Small intestine (tissue), 7 donors: ENCODE data around the gene GDPD5. TPM values are rescaled to one million over a fixed set of nuclear protein-coding genes. Genes with fewer than 3 reads are reported as not detected.

Experiments used
- DNase-seq, 2 donors: peaks; one replicate each; pipeline versions ENCODE4 v3.0.0 to v3.0.0-alpha.2; 2013
- FAIRE-seq: peaks from 2 replicates; lab custom pipeline; 2012; peaks lifted over from hg19 to GRCh38; lab: Jason Lieb, UNC
- H3K27ac ChIP-seq, 3 donors: one replicate each; pipeline ENCODE4 v1.5.1; 2013; ENCODE audit warnings: low read length in 2 of 3, mild to moderate bottlenecking in 2 of 3, control low read depth in 1 of 3, inconsistent platforms in 1 of 3, low read depth in 1 of 3, moderate library complexity in 1 of 3
- H3K27me3 ChIP-seq, 3 donors: one replicate each; pipeline ENCODE4 v1.6.1; 2013; ENCODE audit warnings: low read length in 3 of 3, inconsistent platforms in 1 of 3; ENCODE audit not compliant: control insufficient read depth in 3 of 3, insufficient read depth in 3 of 3
- H3K36me3 ChIP-seq, 3 donors: one replicate each; pipeline ENCODE4 v1.6.1; 2013; ENCODE audit warnings: low read length in 3 of 3, inconsistent platforms in 1 of 3, low read depth in 1 of 3, mild to moderate bottlenecking in 1 of 3, moderate library complexity in 1 of 3; ENCODE audit not compliant: control insufficient read depth in 3 of 3, insufficient read depth in 2 of 3
- H3K4me1 ChIP-seq, 3 donors: one replicate each; pipeline ENCODE4 v1.6.1; 2013; ENCODE audit warnings: low read length in 2 of 3, inconsistent platforms in 1 of 3, low read depth in 1 of 3, mild to moderate bottlenecking in 1 of 3, moderate library complexity in 1 of 3; ENCODE audit not compliant: control insufficient read depth in 3 of 3, insufficient read depth in 2 of 3
- H3K4me3 ChIP-seq, 3 donors: one replicate each; pipeline ENCODE4 v1.5.1; 2013; ENCODE audit warnings: low read length in 3 of 3, control low read depth in 1 of 3, inconsistent platforms in 1 of 3, low read depth in 1 of 3, mild to moderate bottlenecking in 1 of 3, moderate library complexity in 1 of 3
- H3K9me3 ChIP-seq, 2 donors: one replicate each; pipeline ENCODE4 v1.6.1; 2013; ENCODE audit warnings: low read depth in 1 of 2, low read length in 1 of 2; ENCODE audit not compliant: control insufficient read depth in 2 of 2, insufficient read depth in 1 of 2
- WGBS, 3 donors: extraction: QIAGEN DNeasy Blood & Tissue Kit; methylation state at CpG; one replicate each; pipeline ENCODE4 v1.1.7; 2013; 5-methylcytosine and 5-hydroxymethylcytosine counted together
- polyA plus RNA-seq, 4 donors: library from polyadenylated mRNA; stranded (reverse) in 3 of 4; unstranded in 1 of 4; fragments of 200-250 nt in 3 of 4; fragments of 120-200 nt in 1 of 4; gene quantifications; one replicate each; pipeline versions ENCODE4 v1.2.1 to v1.2.3, GENCODE V29; 2013
- donor health status: healthy with polysubstance abuse.
- donor health status: control.
- donor health status: control.
- donor health status: Bipolar disorder and iron deficiency.
- donor health status: healthy.

GDPD5 gene
- polyA plus RNA-seq, 4 donors: 1.1 to 82.7 (median 6.1) TPM

DNA sequence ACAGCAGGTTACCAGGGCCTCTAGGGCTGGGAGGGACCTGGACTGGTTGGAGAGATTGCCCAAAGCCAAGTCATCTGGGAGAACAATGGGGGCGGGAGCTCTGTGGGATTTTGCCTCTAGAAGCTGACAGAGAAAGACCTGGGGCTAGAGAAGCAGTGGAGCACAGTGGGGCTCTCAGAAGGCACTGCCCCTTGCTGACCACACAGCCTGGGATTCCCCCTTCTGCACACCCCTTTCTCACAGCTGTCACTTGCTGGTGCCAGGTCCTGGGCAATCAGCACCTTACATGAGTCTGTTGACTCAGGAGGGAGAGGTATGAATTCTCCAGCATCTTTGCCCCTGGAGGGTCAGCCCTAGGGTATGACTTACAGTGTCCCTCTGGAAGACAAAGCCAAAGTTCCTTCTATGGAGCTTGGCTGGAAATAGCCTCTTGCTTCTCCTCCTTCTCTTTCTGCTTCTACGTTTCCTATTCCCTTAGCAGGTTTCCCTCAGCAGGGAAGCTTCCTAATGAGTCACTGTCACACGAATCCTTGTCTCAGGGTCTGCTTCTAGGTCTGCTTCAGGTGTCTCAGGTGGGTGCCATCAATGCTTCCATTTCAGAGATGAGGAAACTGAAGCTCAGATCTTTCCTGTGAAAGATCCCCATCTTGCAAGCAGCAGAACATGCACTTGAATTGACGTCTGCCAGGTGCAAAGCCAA is 27.0 kb downstream of the GDPD5 start:
- H3K4me1 ChIP-seq: peaks cover 0 to 23% (median 0%) of the 10 kb centered on the region in 3 donors
- FAIRE-seq (no peak), DNase-seq (no peak)
- H3K36me3 ChIP-seq: peaks cover 0 to 36% (median 0%) of the 10 kb centered on the region in 3 donors
- no peak overlapping the region for H3K4me3 ChIP-seq
- no peaks in the 10 kb centered on the region for H3K27me3 ChIP-seq
- no peaks in the 10 kb centered on the region for H3K9me3 ChIP-seq
- peak overlapping the region in 1 of 3 donors; percentile 42 for H3K27ac ChIP-seq
- WGBS, 3 donors: 65 to 74% (median 70%) methylated on average over 4 of the region's 4 CpGs

- Histone ChIP-seq H3K4me1 (peaks cover 0 to 23% (median 0%) of the 10 kb centered on the region in 3 donors), H3K9me3 (no peaks in the 10 kb centered on the region), H3K27ac (no peak overlapping the region), H3K27me3 (no peaks in the 10 kb centered on the region), H3K4me3 (no peak overlapping the region), H3K36me3 (peaks cover 0 to 36% (median 0%) of the 10 kb centered on the region in 3 donors)
- WGBS, 3 donors: 84 to 91% (median 86%) methylated on average over 5 of the region's 5 CpGs
- FAIRE-seq (no peak), DNase-seq (no peak)
Measured at GRCh38 chr11:75497788-75498409, 27.8 kb downstream of the GDPD5 start.

DNA sequence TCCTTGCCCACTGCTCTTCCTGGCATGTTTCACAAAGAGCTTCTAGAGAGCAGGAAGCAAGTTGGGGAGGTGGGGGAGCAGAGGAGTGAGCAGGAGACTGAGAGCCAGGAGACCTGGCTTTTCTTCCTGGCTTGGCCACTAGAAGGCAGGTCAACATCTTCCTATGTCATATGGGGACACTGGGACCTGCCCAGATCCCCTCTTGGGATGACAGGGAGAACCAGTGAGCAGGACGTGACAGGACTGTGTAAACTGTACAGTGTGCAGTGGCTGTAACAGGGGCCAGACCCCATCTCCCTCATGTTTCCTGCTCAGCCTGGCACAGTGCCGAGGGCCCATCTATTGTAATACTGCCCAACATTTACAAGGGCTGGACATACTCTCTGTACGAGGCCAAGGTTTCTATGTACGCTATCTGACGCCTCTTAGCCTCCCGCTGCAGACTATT is 29.4 kb downstream of the GDPD5 start:
- Histone ChIP-seq H3K4me3 (no peak overlapping the region), H3K9me3 (no peaks in the 10 kb centered on the region), H3K4me1 (peaks cover 0 to 22% (median 3%) of the 10 kb centered on the region in 3 donors), H3K36me3 (peaks cover 0 to 37% (median 0%) of the 10 kb centered on the region in 3 donors), H3K27ac (no peak overlapping the region), H3K27me3 (no peaks in the 10 kb centered on the region)
- DNase-seq (peak in 1 of 2 donors; percentile 54), FAIRE-seq (no peak)
- WGBS, 3 donors: 77 to 80% (median 78%) methylated on average over 6 of the region's 6 CpGs

- FAIRE-seq (no peak), DNase-seq (no peak)
- H3K27ac ChIP-seq: no peak overlapping the region
- WGBS, 3 donors: 84 to 88% (median 87%) methylated on average over 4 of the region's 4 CpGs
- no peaks in the 10 kb centered on the region for H3K9me3 ChIP-seq
- H3K27me3 ChIP-seq: no peaks in the 10 kb centered on the region
- H3K4me3 ChIP-seq: no peak overlapping the region
- H3K36me3 ChIP-seq: peaks cover 0 to 35% (median 0%) of the 10 kb centered on the region in 3 donors
- peaks cover 0 to 21% (median 3%) of the 10 kb centered on the region in 3 donors for H3K4me1 ChIP-seq
Measured at GRCh38 chr11:75495749-75496304, 29.9 kb downstream of the GDPD5 start.

GRCh38 chr11:75493626-75494025 is 32.1 kb downstream of the GDPD5 start:
- no peak for FAIRE-seq
- H3K36me3 ChIP-seq: peaks cover 0 to 45% (median 2%) of the 10 kb centered on the region in 3 donors
- no peaks in the 10 kb centered on the region for H3K27me3 ChIP-seq
- H3K27ac ChIP-seq: no peak overlapping the region
- H3K9me3 ChIP-seq: no peaks in the 10 kb centered on the region
- H3K4me1 ChIP-seq: peaks cover 0 to 19% (median 3%) of the 10 kb centered on the region in 3 donors
- DNase-seq: no peak
- 89 to 93% (median 89%) methylated on average over 3 of the region's 3 CpGs for WGBS, 3 donors
- no peak overlapping the region for H3K4me3 ChIP-seq

DNA sequence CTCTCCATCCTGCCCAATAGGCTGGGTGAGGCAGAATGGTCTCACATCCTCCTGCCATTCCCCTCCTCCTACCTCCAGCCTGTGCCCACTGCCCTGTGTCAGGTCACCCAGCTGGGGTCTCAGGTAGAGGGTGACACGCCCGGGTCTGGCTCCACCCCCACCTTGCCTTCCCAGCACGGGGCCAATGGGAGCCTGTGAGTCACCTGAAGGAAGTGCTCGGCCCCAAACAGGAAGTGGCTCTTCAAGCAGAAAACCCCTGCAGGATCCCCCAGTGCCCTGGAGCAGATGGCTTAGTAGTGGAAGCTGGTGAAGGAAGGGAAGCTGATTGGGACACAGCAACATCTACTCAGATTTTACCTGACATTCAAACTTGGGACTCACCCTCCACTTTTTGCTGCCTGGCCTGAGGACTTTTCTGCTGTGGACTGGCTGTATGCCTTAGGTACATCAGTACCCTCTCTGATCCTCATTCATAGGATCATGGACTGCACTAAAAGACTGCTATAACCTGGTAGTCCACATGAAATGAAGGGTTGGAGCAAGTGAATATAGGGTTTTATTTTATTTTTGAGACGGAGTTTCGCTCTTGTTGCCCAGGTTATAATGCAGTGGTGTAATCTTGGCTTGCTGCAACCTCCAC is 33.4 kb downstream of the GDPD5 start:
- FAIRE-seq (no peak), DNase-seq (peak in 1 of 2 donors; percentile 20)
- Histone ChIP-seq H3K27ac (no peak overlapping the region), H3K36me3 (peaks cover 0 to 51% (median 3%) of the 10 kb centered on the region in 3 donors), H3K27me3 (no peaks in the 10 kb centered on the region), H3K4me1 (peaks cover 0 to 17% (median 3%) of the 10 kb centered on the region in 3 donors), H3K9me3 (no peaks in the 10 kb centered on the region), H3K4me3 (no peak overlapping the region)
- 46 to 47% (median 47%) methylated on average over 6 of the region's 6 CpGs for WGBS, 3 donors

DNA sequence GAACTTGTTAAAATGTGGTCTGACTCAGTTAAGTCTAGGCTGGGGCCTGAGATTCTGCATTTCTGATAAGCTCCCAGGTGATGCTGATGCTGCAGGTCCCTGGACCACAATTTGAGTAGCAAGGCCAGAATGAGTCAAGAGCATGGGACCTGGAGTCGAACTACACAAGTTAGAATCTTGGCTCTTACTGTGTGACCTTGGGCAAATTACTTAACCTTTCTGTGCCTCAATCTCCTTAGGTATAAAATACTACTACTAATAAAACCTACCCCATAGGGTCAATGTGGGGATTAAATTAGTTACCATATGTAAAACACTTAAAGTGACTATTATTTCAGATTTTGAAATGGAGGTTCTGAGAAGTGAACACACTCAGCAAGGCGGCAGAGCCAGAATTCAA is 34.3 kb downstream of the GDPD5 start:
- Histone ChIP-seq H3K27me3 (no peaks in the 10 kb centered on the region), H3K4me1 (peaks cover 0 to 16% (median 3%) of the 10 kb centered on the region in 3 donors), H3K4me3 (no peak overlapping the region), H3K36me3 (peaks cover 0 to 55% (median 3%) of the 10 kb centered on the region in 3 donors), H3K27ac (no peak overlapping the region), H3K9me3 (no peaks in the 10 kb centered on the region)
- no peak for DNase-seq
- no peak for FAIRE-seq
- 85 to 95% (median 90%) methylated on average over 2 of the region's 2 CpGs for WGBS, 3 donors
